ENCODE results near the gene RECK. TPM values are rescaled to one million over a fixed set of nuclear protein-coding genes. Genes with fewer than 3 reads are reported as not detected.
"Not testable (repeated sequence)": the region's sequence is repeated elsewhere in the genome, so short reads cannot be mapped to it uniquely, and the experiment has no call there.

RECK gene
- total RNA-seq, 1 donor from 2014 or later = 6.2 TPM

DNA sequence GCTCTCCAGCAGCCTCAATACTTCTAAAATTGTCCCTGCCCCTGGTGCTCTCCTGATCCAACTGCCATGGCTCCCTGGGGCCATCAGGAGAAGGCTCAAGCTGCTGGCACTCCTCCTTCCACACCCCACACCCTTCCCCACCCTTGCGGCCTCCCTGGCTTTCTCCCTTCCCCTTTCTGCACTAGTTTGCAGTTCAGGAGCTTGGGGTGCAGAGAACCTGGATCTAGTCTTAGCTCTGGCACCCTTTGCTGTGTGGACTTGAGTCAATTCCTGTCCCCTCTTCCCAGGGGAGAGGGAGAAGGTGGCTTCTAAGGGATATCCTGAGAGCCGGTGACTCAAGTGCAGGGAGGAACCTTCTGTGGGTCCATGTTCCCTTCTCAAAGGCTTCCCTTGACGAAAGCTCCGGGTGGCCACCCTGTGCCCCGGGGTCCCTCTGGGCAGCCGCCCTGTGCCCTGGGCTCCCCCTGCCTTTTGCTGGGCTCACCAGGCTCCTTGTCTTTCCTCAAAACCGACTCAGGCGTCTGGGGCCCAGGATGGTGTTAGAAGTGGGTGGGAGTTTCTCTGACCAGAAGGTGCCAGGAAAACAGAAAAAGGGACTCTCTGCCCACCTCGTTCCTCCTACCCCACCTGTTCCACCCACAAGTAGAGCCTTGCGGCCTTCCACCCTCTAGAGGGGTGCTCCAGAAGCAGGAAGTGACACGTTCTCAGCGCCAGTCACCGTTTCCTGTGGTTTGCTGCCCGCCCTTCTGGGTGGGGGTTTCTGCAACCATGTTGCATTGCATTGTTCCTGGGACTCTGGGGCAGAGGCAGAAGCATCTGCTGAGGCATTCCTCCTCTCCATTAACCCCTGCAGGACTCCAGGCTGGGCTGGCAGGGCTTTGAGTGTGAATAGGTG is 114.8 kb downstream of the RECK start:
- intact Hi-C loops (cut with micrococcal nuclease) = loop anchor here (1.0 to 5.0 kb wide), 9 partner anchors 7 to 494 kb away; partner anchors contain the start of genes CCDC107, CLTA, GLIPR2 and GNE

DNA sequence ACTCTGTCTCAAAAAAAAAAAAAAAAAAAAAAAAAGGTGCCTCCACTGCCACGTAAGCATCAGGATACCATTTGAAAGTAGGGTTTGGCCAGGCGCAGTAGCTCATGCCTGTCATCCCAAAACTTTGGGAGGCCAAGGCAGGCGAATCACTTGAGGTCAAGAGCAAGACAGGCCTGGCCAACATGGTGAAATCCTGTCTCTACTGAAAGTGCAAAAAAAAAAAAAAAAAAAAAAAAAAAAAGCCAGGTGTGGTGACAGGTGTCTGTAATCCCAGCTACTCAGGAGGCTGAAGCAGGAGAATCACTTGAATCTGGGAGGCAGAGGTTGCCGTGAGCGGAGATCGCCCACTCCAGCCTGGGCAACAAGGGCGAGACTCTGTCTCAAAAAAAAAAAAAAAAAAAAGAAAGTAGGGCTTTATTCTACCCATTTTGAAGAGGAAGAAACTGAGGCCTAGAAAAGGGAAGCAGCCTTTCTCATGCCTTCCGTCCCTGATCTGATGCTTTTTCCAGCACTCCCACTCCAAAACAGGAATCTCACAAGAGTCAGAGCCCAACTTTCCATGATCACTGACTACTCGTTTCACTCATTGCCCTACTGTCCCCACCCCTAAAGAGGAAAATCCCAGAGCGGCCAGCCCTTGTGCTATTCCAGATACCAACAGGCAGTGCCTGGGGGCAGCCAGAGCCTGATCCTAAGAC is 116.2 kb downstream of the RECK start:
- intact Hi-C loops (cut with micrococcal nuclease) = loop anchor here (1.0 to 5.0 kb wide), 4 partner anchors 9 to 496 kb away; partner anchors contain the start of genes CCDC107, GNE and RMRP

DNA sequence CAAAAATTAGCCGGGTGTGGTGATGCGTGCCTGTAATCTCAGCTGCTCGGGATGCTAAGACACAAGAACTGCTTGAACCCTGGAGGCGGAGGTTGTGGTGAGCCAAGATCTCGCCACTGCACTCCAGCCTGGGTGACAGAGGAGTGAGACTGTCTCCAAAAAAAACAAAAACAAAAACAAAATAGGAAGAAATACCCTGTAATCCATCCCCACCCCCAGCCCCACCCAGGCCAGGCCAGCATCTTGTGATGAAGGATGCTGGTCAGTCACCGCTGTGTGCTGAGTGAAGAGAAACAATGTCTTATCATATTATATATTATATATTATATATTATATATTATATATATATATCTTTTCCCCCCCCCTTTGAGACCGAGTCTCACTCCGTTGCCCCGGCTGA is 117.0 kb downstream of the RECK start:
- intact Hi-C loops (cut with micrococcal nuclease) = loop anchor here (5.0 kb wide), 2 partner anchors 104 to 496 kb away; partner anchors contain the start of genes CCDC107, GNE and RMRP

DNA sequence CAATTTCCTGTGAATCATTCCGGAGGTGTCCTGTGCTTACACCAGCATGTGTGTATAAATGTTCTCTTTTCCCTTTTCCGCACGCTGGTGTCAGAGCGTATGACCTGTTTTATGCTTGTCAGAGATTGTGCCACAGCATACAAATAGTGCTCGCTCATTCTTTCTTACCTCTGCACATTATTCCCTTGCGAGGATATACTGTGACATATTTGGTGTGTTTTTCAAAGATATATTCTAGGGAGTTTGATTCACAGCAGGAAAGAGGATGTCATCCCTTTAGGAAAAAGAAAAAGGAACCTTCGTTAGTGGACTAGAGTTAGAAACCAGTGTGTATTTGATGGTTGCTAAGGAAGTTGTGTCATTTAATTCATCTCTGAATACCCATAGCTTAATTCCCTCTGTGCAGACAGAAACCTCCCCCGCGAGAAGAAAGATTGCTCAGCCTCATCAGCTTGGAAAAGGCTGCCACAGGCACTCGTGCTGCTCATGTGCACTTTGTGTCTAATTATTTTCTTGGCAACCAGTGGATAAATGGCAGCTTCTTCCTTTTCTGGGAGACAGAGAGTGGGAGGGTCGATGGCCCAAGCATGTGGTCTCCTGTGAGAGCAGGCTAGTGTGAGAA is 117.7 kb downstream of the RECK start:
- intact Hi-C loops (cut with micrococcal nuclease) = loop anchor here (5.0 kb wide), 2 partner anchors 103 to 497 kb away; partner anchors contain the start of genes CCDC107, GNE and RMRP

DNA sequence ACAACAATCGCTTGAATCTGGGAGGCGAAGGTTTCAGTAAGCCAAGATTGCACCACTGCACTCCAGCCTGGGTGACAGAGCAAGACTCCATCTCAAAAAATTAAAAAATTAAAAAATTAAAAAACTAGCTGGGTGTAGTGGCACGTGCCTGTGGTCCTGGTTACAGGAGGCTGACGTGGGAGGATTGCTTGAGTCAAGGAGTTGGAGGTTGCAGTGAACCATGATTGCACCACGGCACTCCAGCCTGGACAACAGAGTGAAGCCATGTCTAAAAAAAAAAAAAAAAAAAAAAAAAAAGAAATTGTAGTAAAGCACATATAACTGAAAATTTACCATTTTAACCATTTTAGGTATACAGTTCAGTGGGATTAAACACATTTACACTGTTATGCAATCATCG is 119.4 kb downstream of the RECK start:
- intact Hi-C loops (cut with micrococcal nuclease) = no loop called here

DNA sequence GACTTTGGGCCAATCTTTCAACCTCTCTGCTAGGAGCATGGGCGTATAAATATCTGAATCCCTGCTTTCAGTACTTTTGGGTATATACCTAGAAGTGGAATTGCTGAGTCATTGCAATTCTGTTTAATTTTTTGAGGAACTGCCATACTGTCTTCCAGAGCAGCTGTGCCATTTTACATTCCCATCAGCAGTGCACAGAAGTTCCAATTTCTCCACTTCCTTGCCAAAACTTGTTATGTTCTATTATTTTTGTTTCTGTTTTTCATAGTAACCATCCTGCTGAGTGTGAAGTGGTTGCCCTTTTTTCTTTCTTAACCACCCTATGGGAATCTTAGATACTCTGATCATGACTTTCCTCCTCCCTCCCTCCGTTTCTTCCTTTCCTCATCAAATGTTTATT is 121.4 kb downstream of the RECK start:
- intact Hi-C loops (cut with micrococcal nuclease) = no loop called here

DNA sequence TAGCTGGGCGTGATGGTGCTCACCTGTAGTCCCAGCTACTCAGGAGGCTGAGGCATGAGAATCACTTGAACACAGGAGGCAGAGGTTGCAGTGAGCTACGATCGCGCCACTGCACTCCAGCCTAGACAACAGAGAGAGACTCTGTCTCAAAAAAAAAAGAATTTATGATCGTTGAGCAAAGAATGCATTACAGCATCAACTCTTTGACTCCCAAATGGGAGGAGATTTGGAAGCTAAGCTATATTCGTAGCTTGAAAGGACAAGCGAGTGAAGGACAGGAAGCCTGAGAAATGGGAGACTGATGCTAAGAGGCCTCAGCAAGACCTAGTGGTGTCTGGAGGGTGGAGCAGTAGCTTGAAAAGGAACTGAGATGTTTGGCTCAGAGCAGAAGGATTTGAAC is 122.2 kb downstream of the RECK start:
- intact Hi-C loops (cut with micrococcal nuclease) = no loop called here

DNA sequence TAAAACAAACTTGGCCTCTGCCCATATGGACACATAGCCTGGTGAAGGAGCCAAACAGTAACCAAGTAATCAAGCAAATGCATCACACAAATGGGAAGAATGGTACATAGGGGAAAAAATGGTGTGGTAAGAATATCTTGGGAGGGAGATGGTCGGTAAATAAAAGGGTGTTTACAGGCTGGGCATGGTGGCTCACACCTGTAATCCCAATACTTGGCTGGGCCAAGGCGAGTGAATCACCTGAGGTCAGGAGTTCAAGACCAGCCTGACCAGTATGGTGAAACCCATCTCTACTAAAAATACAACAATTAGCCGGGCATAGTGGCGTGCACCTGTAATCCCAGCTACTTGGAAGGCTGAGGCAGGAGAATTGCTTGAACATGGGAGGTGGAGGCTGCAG is 122.8 kb downstream of the RECK start:
- intact Hi-C loops (cut with micrococcal nuclease) = not testable (repeated sequence)

DNA sequence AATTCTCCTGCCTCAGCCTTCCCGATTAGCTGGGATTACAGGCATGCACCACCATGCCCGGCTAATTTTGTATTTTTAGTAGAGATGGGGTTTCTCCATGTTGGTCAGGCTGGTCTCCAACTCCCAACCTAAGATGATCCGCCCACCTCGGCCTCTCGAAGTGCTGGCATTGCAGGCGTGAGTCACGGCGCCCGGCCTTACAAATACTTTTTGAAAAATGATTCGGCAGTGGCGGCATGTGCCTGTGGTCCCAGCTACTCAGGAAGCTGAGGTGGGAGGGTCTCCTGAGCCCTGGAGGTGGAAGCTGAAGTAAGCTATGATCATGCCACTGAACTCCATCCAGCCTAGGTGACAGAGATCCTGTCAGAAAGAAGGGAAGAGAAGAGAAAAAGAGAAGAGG is 123.4 kb downstream of the RECK start:
- intact Hi-C loops (cut with micrococcal nuclease) = not testable (repeated sequence)

DNA sequence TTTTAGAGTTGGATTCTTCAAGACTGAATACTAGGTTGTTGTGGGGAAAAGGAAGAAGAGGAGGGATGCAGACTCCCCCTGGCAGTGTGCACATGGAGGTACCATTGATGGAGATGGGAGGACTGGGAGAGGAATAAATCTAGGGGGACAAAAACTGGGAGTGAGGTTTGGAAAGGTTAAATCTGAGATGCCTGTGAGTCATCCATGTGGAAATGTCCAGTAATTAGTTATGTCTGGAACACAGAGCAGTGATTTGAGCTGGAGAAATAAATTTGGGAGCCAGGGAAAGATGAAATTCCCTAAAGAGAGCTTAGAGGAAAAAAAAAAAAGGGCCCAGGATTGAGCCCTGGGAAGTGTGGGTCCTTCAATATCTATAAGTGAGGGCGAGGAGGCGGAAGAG is 124.5 kb downstream of the RECK start:
- intact Hi-C loops (cut with micrococcal nuclease) = no loop called here

DNA sequence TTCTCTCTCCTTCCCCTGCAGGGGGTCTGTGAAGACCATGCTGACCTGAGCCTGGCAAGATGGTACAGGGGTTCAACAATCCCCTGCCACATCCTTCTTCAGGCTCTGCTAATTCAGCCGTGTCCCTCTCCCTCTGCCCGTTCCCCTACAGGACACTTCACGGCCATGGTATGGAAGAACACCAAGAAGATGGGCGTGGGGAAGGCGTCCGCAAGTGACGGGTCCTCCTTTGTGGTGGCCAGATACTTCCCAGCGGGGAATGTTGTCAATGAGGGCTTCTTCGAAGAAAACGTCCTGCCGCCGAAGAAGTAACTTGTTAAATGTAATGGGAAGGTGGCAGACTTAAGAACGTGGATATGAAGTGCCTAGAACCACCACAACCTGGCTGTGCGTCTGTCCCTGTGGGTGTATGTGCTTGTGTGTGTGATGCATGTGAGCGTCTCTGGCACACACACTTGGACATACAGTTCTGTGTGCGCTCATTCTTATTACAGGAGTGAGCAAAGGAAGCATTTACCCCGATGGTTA is 125.6 kb downstream of the RECK start:
- intact Hi-C loops (cut with micrococcal nuclease) = no loop called here

DNA sequence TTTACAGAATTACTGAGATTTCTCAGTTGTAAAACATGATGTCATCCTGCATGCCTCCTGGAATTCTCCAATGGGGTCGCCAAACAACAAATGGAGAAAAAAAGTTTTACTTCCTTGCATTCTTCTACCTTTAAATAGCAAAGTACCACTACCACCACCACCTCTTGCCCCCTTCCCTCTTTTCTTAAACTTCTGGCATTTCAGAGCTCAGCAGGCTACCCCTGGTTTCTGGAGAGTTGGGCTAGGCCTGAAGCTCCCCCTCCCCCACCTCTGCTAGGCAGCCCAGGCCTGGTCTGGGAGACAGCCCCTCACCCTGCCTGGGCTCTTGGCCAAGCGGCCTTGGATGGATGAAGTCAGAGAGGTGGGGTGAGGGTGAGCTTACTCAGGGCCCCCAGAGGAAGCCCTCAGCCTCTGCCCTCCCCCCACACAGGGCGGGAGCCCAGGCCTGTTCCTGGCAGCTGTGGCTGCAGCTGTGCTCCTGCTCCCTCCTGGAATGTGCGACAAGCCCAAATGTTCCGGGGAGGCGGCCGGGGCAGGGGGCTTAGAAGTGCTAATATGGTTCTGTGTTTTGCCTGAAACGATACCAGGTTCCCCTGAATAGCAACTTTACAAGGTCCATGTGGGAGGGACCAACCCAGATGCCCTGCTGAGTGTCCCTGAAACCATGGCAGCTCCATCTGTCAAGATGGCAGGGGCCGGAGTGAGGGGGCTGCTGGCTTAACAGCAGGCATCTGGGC is 126.5 kb downstream of the RECK start:
- intact Hi-C loops (cut with micrococcal nuclease) = no loop called here

DNA sequence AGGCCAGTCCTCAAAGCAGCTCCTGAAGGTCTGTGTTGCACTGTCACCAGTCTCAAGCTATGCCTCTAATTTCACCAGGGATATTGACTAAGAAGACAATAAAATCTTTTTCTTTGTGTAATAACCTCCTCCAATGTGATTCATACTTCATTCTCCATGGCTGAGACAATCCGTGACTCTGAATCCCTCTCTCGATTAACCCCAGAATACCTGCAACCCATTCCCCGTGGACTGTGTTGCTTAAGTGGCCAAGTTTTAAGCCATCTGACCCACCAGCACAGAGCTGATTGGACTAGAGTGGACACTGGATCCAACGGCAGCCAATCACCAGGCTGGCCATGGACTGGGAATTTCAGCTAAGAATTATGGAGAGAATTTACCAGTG is 127.1 kb downstream of the RECK start:
- intact Hi-C loops (cut with micrococcal nuclease) = no loop called here

DNA sequence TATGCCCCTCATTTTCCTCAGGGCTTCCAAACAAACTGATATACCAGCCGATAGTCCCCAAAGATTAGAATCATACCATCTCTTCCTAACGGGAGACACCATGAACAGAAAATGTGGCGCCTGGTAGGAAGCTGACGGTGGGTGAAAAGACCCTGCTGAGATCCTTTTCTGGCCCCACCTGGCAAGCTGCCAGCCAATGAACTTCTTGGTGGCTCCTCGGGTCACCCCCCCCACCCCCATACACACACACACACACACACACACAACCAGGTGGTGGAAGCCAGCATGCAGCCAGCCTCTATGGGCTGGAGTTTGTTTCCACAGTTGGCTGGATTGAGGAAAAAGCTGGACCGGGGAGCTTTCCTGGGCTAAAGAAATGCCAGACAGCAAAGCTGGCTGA is 127.7 kb downstream of the RECK start:
- intact Hi-C loops (cut with micrococcal nuclease) = no loop called here

DNA sequence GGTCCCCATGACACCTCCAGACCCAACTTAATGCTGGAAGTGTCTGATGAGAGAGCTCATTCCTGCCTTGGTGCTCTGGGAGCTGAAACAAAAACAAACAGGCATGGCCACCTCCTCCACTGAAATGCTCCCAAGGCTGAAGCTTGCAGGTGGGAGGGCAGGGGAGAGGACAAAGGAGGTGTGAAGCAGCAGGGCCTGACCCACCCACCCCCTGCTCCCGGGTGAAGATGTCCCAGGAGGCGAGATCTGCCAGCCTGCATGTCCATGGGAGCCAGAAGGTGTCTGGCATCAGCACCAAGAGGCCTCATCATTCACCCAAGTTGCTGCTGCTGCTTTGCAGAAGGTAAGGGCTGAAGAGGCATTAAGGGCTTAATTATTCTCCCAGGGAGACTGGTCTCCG is 128.3 kb downstream of the RECK start:
- intact Hi-C loops (cut with micrococcal nuclease) = no loop called here

DNA sequence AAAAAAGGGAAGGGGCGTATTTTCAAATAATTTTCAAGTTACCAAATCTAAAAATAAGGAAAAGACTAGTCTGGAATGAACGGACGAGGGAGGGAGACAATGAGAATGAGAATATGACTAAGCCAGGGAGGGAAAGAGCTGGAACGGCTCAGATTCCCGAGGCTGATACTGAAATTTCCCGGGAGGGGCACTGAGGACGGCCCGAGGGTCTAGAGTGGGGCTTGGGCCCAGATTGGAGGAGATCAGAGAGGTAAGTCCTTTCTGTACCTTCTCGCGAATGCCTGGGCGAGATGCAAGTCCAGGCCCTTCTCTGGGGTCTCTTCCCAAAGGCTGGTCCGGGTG is 129.1 kb downstream of the RECK start:
- intact Hi-C loops (cut with micrococcal nuclease) = loop anchor here (1.0 to 2.0 kb wide), 6 partner anchors 14 to 210 kb away; partner anchors contain the start of genes GLIPR2 and RECK

DNA sequence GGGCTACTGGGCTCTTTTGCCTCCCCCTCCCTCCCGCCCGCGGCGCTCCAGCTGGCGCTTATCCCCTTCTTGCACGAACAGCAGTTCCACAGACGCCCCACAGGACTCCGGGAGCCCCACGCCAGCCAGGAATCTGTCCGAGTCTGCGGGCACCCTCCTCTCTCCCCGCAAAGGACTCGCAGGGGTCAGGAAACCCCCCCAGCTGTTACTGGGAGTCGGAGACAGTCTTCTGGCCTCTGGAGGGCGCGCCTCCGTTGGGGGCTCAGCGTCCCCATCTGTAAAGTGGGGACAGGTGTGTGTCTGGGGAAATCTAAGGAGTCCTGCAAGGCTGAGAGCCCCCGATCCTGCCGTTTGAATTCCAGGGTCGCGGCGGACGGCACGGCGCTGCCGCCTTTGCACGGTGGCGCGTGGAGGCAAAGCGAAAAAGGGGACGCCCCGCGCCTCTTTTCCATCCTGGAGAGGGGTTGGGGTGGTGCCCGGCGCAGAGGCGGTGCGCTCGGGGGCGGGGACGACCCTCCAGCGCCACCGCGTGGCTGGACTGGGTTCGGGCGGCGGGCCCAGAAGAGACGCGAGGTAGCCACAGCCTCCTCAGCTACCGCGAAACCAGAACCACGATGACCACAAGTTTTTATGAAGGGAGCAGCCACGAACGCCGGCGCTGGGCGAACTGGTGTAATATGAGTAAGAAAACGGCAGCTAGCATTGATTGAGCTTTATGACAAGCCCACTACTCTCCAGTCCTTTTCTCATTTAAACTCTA is 129.6 kb downstream of the RECK start:
- intact Hi-C loops (cut with micrococcal nuclease) = loop anchor here (1.0 to 2.0 kb wide), 6 partner anchors 15 to 211 kb away; partner anchors contain the start of genes GLIPR2 and RECK

DNA sequence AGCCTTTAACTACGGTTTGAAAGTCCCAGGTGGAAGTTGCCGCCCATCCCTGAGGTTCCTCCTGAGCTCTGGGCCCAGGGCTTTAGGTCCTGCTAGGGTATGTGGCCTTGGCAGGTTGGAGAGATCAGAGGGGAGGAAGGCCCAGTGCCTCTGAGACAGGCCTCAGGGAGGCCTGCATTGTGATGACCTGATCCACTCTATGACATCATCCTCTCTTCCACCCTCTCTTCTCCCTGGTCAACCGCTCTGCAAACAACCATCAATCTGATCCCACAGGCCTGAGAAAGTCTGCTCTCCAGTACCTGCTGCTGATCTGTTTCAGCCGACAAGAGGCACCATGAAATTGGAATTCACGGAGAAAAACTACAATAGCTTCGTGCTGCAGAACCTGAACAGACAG is 132.5 kb downstream of the RECK start, which contains the start of gene CCIN:
CCIN (plus strand) TSS at position 223 of the 400 bp plus-strand sequence; CDS start at position 338, 115 bp downstream.
- intact Hi-C loops (cut with micrococcal nuclease) = no loop called here

DNA sequence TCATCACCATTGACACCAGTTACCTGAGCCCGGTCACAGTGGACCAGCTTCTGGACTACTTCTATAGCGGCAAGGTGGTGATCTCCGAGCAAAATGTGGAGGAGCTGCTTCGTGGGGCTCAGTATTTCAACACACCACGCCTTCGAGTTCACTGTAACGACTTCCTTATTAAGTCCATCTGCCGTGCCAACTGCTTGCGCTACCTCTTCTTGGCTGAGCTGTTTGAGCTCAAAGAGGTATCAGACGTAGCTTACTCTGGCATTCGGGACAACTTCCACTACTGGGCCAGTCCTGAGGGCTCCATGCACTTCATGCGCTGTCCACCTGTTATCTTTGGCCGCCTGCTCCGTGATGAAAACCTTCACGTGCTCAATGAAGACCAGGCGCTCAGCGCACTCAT is 133.0 kb downstream of the RECK start:
- intact Hi-C loops (cut with micrococcal nuclease) = no loop called here

DNA sequence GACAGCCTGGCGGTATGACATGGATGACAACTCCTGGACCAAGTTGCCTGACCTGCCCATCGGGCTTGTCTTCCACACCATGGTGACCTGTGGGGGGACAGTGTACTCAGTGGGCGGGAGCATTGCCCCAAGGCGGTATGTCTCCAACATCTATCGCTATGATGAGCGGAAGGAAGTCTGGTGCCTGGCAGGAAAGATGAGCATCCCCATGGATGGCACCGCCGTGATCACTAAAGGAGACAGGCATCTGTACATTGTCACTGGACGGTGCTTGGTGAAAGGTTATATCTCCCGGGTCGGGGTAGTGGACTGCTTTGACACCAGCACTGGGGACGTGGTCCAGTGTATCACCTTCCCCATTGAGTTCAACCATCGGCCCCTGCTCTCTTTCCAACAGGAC is 133.8 kb downstream of the RECK start:
- intact Hi-C loops (cut with micrococcal nuclease) = no loop called here
